Measurements from ENCODE around the gene C1GALT1. TPM values are rescaled to one million over a fixed set of nuclear protein-coding genes. Genes with fewer than 3 reads are reported as not detected.

Gene C1GALT1
- total RNA-seq, 1 donor from 2014 or later = 48.8 TPM

DNA sequence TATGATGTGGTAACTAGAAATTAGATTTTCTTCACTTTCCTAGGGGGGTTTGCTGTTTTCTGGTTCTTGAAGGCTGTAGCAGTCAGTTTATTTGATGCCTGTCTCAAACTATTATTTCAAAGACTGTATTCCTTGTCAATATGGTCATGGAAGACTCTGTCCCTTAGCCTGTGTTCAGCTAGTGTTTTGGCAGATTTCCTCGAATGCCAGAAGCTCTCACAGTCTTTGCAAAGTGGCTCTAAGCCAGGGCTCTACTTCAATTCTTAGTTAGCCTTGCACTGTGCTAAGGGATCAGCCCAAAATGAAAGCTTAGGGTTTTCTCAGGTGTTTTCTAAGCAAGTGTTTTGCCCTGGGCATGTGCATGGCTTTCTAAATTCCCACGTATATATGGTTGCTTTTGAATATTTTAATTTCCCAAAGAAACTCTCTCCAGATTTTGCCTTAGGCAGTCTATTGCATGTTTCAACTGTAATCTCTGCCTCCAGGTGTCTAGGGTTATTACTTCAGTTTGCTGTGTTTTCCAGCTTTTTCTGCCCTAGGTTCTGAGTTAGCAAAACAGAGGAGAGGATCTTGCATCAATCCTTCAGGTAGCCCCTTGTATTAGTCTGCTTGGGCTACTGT, 7.2 kb upstream of the C1GALT1 start:
- TF ChIP-seq, protein P1, sequence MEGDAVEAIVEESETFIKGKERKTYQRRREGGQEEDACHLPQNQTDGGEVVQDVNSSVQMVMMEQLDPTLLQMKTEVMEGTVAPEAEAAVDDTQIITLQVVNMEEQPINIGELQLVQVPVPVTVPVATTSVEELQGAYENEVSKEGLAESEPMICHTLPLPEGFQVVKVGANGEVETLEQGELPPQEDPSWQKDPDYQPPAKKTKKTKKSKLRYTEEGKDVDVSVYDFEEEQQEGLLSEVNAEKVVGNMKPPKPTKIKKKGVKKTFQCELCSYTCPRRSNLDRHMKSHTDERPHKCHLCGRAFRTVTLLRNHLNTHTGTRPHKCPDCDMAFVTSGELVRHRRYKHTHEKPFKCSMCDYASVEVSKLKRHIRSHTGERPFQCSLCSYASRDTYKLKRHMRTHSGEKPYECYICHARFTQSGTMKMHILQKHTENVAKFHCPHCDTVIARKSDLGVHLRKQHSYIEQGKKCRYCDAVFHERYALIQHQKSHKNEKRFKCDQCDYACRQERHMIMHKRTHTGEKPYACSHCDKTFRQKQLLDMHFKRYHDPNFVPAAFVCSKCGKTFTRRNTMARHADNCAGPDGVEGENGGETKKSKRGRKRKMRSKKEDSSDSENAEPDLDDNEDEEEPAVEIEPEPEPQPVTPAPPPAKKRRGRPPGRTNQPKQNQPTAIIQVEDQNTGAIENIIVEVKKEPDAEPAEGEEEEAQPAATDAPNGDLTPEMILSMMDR (conservative IDR thresholded peaks at IDR 0.05) = no peak
- peaks cover 9% of the 10 kb centered on the region for H3K9me3 Mint-ChIP-seq
- no peaks in the 10 kb centered on the region for H3K36me3 Mint-ChIP-seq
- H3K4me1 Mint-ChIP-seq (ENCODE audit: unreplicated experiment) = peaks cover 15% of the 10 kb centered on the region
- no peaks in the 10 kb centered on the region for H3K27me3 Mint-ChIP-seq
- no peak for DNase-seq (ENCODE audit: extremely low spot score, unreplicated experiment)
- no peak overlapping the region for H3K4me3 Mint-ChIP-seq
- H3K27ac Mint-ChIP-seq = peak overlapping the region; percentile 38

DNA sequence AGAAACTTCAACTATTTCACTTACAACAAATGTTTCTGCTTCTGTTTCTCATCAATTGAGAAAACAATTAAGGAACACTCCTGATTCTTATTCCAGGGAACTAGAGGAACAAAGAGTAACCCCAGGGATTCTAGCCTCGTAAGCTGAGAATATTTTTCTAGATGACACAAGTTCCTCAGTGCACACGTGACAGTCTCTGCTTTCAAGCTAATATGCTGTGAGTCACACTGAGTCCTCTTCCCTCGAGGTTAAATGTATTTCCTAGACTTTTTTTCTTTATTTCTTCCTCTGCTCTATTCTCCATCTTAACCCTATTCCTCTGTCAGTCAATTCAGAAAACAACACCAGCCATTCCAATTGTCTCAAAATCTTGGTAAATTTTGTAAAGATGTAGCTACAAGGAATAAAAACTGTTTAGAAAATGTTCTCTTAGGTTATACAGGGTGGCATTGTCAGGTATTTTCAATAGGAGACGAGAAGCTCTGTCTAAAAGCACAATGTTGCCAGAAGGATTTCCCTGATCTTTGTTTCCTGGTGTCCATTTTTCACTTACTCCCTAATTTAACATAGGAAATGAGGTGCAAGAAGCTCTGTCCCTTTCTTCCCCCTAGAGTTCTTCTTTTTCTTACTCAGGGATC, 5.8 kb upstream of the C1GALT1 start:
- no peaks in the 10 kb centered on the region for H3K36me3 Mint-ChIP-seq
- no peak for DNase-seq (ENCODE audit: extremely low spot score, unreplicated experiment)
- H3K27ac Mint-ChIP-seq = peak overlapping the region; percentile 94
- H3K4me3 Mint-ChIP-seq = peak overlapping the region; percentile 38
- peaks cover 15% of the 10 kb centered on the region for H3K4me1 Mint-ChIP-seq (ENCODE audit: unreplicated experiment)
- TF ChIP-seq, protein P1 (conservative IDR thresholded peaks at IDR 0.05) = no peak
- peaks cover 4% of the 10 kb centered on the region for H3K9me3 Mint-ChIP-seq
- H3K27me3 Mint-ChIP-seq = no peaks in the 10 kb centered on the region

DNA sequence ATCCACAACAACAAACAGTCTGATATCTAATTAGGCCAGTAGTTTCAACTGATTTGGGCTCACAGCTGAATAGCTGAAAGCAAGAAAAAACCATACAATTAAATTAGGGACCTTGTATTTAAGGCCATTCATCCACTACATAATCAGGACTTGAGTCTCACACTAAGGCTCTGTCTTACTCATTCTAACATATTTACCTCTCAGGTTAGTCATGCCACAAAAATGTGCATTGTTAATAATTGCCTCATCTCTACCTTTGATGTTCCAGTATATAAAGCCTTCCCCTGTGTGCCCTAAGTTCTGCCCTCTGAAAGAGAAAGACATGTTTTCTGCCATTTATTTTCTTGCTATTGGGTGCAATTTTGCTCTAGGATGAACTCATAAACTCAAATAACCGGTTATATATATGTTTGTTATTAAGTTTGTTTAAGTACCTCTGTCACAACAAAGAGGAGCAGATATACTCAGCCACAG, 5.3 kb upstream of the C1GALT1 start:
- Mint-ChIP-seq H3K27me3 (no peaks in the 10 kb centered on the region), H3K27ac (peak overlapping the region; percentile 94), H3K4me3 (peak overlapping the region; percentile 38), H3K36me3 (no peaks in the 10 kb centered on the region), H3K9me3 (peaks cover 4% of the 10 kb centered on the region), H3K4me1 (ENCODE audit: unreplicated experiment) (peaks cover 15% of the 10 kb centered on the region)
- TF ChIP-seq, protein P1 (conservative IDR thresholded peaks at IDR 0.05) = no peak
- DNase-seq (ENCODE audit: extremely low spot score, unreplicated experiment) = no peak

DNA sequence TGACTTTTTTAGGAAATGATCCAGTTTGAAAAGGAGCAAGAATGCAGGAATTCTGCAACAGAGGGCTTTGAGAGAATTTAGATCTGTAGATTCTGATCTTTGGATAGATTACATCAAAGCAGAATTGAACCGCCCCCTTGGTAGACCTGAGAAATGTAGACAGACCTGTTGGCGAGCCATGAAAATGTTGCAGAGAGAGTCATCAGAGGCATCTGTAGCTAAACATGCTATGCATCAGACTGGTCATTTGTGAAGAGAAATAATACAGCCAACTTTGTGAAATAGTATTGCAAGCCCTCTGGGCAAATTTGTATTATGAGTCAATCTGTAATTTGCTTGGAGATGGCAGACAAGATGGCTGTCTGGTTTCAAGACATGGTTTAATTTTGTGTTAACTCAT, 4.3 kb upstream of the C1GALT1 start:
- TF ChIP-seq, protein P1 (conservative IDR thresholded peaks at IDR 0.05) = no peak
- Mint-ChIP-seq H3K4me1 (ENCODE audit: unreplicated experiment) (peaks cover 15% of the 10 kb centered on the region), H3K36me3 (no peaks in the 10 kb centered on the region), H3K9me3 (peaks cover 4% of the 10 kb centered on the region), H3K27ac (peak overlapping the region; percentile 94), H3K27me3 (no peaks in the 10 kb centered on the region), H3K4me3 (peak overlapping the region; percentile 44)
- DNase-seq (ENCODE audit: extremely low spot score, unreplicated experiment) = no peak

DNA sequence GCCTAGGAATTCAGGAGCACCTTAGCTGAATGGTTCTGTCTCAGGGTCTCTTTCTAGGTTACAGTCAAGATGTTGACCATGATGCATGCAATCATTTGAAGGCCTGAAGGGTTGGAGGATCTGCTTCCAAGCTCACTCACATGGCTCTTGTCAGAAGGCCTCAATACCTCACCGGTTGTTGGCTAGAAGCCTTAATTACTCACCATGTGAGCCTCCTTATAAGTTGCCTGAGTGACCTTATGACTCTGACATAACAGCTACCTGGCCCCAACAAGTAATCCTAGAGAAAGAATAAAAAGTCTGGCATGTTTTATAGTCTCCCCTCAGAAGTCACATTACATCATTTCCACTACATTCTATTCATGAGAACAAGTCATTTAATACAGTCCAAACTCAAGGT, 3.4 kb upstream of the C1GALT1 start:
- Mint-ChIP-seq H3K27me3 (no peaks in the 10 kb centered on the region), H3K27ac (no peak overlapping the region), H3K4me3 (no peak overlapping the region), H3K36me3 (no peaks in the 10 kb centered on the region), H3K4me1 (ENCODE audit: unreplicated experiment) (peaks cover 15% of the 10 kb centered on the region), H3K9me3 (peaks cover 4% of the 10 kb centered on the region)
- DNase-seq (ENCODE audit: extremely low spot score, unreplicated experiment) = no peak
- TF ChIP-seq, protein P1 (conservative IDR thresholded peaks at IDR 0.05) = no peak
